HEK293 (cell line): Measurements from ENCODE around the gene SH3BP5.
A peak's percentile ranks its signal among the peaks of the same experiment; 100 is the strongest.

Source experiments
- CTCF ChIA-PET: fragments of 350-600 bp; formaldehyde crosslinking; extraction: SDS; loops from one replicate; lab custom pipeline; 2021; ENCODE audit warnings: antibody characterized with exemption; lab: Yijun Ruan, JAX
- POLR2A ChIA-PET: fragments of 300-600 bp; formaldehyde crosslinking; extraction: SDS; loops from one replicate; lab custom pipeline; 2020; ENCODE audit warnings: antibody characterized with exemption, inconsistent platforms; lab: Yijun Ruan, JAX
- H3K27ac ChIP-seq: fragments of 200-500 bp; sonication (Bioruptor generic); 2 replicates; pipeline ENCODE4 v1.5.1; 2014; ENCODE audit warnings: low read depth, low read length, control low read depth, inconsistent platforms; ENCODE audit errors: extremely low read depth
- H3K36me3 ChIP-seq, 2 experiments: fragments of 200-500 bp in 1 of 2; sonication (Bioruptor generic) in 1 of 2; 1 replicate in 1 of 2; 2 replicates in 1 of 2; pipeline ENCODE4 v1.5.1; 2014 to 2017; ENCODE audit warnings: inconsistent platforms in 2 of 2, low read length in 2 of 2; ENCODE audit not compliant: control insufficient read depth in 2 of 2, insufficient read depth in 1 of 2
- H3K4me1 ChIP-seq: fragments of 200-500 bp; sonication (Bioruptor generic); 2 replicates; pipeline ENCODE4 v1.5.1; 2014; ENCODE audit warnings: mild to moderate bottlenecking, low read length, inconsistent platforms; ENCODE audit not compliant: control insufficient read depth, insufficient read depth
- H3K4me3 ChIP-seq: 2 replicates; pipeline ENCODE4 v1.5.1; 2011; ENCODE audit warnings: low read depth, mild to moderate bottlenecking, control low read depth, low read length, moderate library complexity
- H3K9me3 ChIP-seq: fragments of 200-500 bp; sonication (Bioruptor generic); 2 replicates; pipeline ENCODE4 v1.5.1; 2014; ENCODE audit warnings: low read depth, low read length, inconsistent platforms; ENCODE audit not compliant: control insufficient read depth, insufficient read depth
- EGR2 ChIP-seq: fragments of 450-650 bp; formaldehyde crosslinking; IDR thresholded peaks from 2 replicates; pipeline ENCODE4 v1.5.1; 2016; ENCODE audit warnings: low read depth, missing biosample characterization, missing genetic modification characterization
- GLIS1 ChIP-seq: fragments of 450-650 bp; formaldehyde crosslinking; IDR thresholded peaks from 2 replicates; pipeline ENCODE4 v1.5.1; 2016; ENCODE audit warnings: missing biosample characterization, missing genetic modification characterization
- KLF10 ChIP-seq: fragments of 450-650 bp; IDR thresholded peaks from 2 replicates; pipeline ENCODE4 v1.5.1; 2018; ENCODE audit warnings: missing biosample characterization, mild to moderate bottlenecking, missing genetic modification characterization
- ZBTB8A ChIP-seq: fragments of 450-650 bp; formaldehyde crosslinking; IDR thresholded peaks from 2 replicates; pipeline ENCODE4 v1.5.1; 2016; ENCODE audit warnings: missing biosample characterization, missing genetic modification characterization
- ZEB2 ChIP-seq: fragments of 450-650 bp; formaldehyde crosslinking; IDR thresholded peaks from 2 replicates; pipeline ENCODE4 v1.5.1; 2016; ENCODE audit warnings: missing biosample characterization, missing genetic modification characterization
- ZFHX2 ChIP-seq: fragments of 450-650 bp; formaldehyde crosslinking; conservative IDR thresholded peaks from 2 replicates; pipeline ENCODE4 v1.5.1; 2016; ENCODE audit warnings: missing biosample characterization, missing genetic modification characterization
- ZNF677 ChIP-seq: fragments of 450-650 bp; IDR thresholded peaks from 2 replicates; pipeline ENCODE4 v1.5.0; 2018; ENCODE audit warnings: missing biosample characterization, mild to moderate bottlenecking, missing genetic modification characterization, moderate library complexity
- ZNF701 ChIP-seq: fragments of 450-650 bp; formaldehyde crosslinking; IDR thresholded peaks from 2 replicates; pipeline ENCODE4 v1.5.1; 2016; ENCODE audit warnings: missing biosample characterization, missing genetic modification characterization
- ZNF76 ChIP-seq: fragments of 450-650 bp; formaldehyde crosslinking; IDR thresholded peaks from 2 replicates; pipeline ENCODE4; 2016; ENCODE audit warnings: low read depth, missing biosample characterization, missing genetic modification characterization, borderline replicate concordance
- ZNF791 ChIP-seq: fragments of 450-650 bp; formaldehyde crosslinking; IDR thresholded peaks from 2 replicates; pipeline ENCODE4 v1.5.1; 2016; ENCODE audit warnings: missing biosample characterization, missing genetic modification characterization
- TF ChIP-seq, protein P1 (sequence below): fragments of 450-650 bp; formaldehyde crosslinking; IDR thresholded peaks from 2 replicates; pipeline ENCODE4 v1.5.1; 2016; ENCODE audit warnings: missing biosample characterization, missing genetic modification characterization
- TF ChIP-seq, protein P2 (sequence below): fragments of 450-650 bp; formaldehyde crosslinking; IDR thresholded peaks from 2 replicates; pipeline ENCODE4 v1.5.1; 2017; ENCODE audit warnings: missing biosample characterization, missing genetic modification characterization
- TF ChIP-seq, protein P3 (sequence below): fragments of 450-650 bp; formaldehyde crosslinking; IDR thresholded peaks from 2 replicates; pipeline ENCODE4 v1.5.1; 2016; ENCODE audit warnings: missing biosample characterization, missing genetic modification characterization
- TF ChIP-seq, protein P4 (sequence below): fragments of 450-650 bp; formaldehyde crosslinking; IDR thresholded peaks from 2 replicates; pipeline ENCODE4 v1.5.1; 2017; ENCODE audit warnings: missing biosample characterization, missing genetic modification characterization
- TF ChIP-seq, protein P5 (sequence below): fragments of 450-650 bp; formaldehyde crosslinking; IDR thresholded peaks from 2 replicates; pipeline ENCODE4 v1.5.1; 2016; ENCODE audit warnings: missing biosample characterization, missing genetic modification characterization
- TF ChIP-seq, protein P6 (sequence below): fragments of 450-650 bp; formaldehyde crosslinking; IDR thresholded peaks from 2 replicates; pipeline ENCODE4 v1.5.1; 2017; ENCODE audit warnings: missing biosample characterization, missing genetic modification characterization

The SH3BP5 gene

DNA sequence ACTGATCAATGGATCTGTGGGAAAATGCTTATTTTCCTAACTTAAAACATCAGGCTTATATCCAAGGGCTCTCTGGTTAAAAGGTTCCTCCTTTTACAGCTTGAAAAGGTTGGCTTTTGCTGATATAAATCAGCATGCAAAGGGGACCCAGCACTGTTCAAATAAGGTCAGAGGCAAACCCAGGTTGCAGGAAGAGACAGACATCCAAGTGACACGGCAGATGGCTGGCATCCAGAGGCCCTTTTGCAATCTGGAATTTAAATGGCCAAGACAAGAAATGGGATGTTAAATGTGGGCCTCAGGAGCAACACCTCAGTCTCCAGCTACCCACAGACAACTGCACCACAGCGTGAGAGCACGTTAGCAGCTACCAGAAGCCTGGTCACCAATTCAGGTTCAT is 6.3 kb downstream of the SH3BP5 start:
- Histone ChIP-seq H3K27ac (no peak overlapping the region), H3K9me3 (no peaks in the 10 kb centered on the region), H3K36me3 (peaks cover 0 to 4% of the 10 kb centered on the region in 2 experiments; a peak in 1 of 3 replicates), H3K4me3 (no peak overlapping the region), H3K4me1 (peaks cover 15% of the 10 kb centered on the region)
- ChIA-PET CTCF (interaction anchor here (0.7 to 2.0 kb wide), 3 partner anchors 29 to 60 kb away, joined by 3 to 8 read pairs (median 4); no protein-coding TSS in a partner anchor), POLR2A (interaction anchor here (0.5 kb wide), 1 partner anchor 482 kb away, joined by 6 read pairs; no protein-coding TSS in a partner anchor)
- no peak for TF ChIP-seq ZNF791 (tag by site-specific recombination)
- TF ChIP-seq, protein P1, sequence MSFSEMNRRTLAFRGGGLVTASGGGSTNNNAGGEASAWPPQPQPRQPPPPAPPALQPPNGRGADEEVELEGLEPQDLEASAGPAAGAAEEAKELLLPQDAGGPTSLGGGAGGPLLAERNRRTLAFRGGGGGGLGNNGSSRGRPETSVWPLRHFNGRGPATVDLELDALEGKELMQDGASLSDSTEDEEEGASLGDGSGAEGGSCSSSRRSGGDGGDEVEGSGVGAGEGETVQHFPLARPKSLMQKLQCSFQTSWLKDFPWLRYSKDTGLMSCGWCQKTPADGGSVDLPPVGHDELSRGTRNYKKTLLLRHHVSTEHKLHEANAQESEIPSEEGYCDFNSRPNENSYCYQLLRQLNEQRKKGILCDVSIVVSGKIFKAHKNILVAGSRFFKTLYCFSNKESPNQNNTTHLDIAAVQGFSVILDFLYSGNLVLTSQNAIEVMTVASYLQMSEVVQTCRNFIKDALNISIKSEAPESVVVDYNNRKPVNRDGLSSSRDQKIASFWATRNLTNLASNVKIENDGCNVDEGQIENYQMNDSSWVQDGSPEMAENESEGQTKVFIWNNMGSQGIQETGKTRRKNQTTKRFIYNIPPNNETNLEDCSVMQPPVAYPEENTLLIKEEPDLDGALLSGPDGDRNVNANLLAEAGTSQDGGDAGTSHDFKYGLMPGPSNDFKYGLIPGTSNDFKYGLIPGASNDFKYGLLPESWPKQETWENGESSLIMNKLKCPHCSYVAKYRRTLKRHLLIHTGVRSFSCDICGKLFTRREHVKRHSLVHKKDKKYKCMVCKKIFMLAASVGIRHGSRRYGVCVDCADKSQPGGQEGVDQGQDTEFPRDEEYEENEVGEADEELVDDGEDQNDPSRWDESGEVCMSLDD (tag by site-specific recombination) = no peak
- no peak for TF ChIP-seq ZNF701 (tag by site-specific recombination)
- TF ChIP-seq, protein P2, sequence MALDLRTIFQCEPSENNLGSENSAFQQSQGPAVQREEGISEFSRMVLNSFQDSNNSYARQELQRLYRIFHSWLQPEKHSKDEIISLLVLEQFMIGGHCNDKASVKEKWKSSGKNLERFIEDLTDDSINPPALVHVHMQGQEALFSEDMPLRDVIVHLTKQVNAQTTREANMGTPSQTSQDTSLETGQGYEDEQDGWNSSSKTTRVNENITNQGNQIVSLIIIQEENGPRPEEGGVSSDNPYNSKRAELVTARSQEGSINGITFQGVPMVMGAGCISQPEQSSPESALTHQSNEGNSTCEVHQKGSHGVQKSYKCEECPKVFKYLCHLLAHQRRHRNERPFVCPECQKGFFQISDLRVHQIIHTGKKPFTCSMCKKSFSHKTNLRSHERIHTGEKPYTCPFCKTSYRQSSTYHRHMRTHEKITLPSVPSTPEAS (tag by site-specific recombination) = no peak

DNA sequence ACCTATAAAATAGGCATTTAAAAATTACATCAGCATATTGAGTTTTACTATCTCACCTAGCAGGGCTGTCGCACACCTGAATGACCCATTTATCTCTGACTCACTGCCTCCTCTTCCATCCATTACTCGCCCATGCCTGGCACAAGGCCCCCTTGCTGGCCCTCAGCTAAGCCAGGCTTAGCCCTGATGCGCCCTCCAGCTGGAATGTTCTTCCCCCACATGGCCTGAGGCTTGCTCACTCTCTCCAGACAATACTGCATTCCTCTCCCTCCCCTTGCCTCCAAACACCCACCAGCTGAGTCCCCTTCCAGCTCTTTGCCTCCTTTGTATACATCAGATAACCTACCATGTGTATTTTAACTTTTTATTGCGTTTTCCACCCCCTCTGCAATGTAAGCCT is 7.2 kb downstream of the SH3BP5 start:
- Histone ChIP-seq H3K4me3 (no peak overlapping the region), H3K9me3 (no peaks in the 10 kb centered on the region), H3K4me1 (peaks cover 17% of the 10 kb centered on the region)
- CTCF ChIA-PET = interaction anchor here (0.7 to 2.0 kb wide), 2 partner anchors 51 to 59 kb away, joined by 3 to 8 read pairs; no protein-coding TSS in a partner anchor
- POLR2A ChIA-PET = no interaction called here
- 0 out of 2 replicates have a peak, but pooled peaks have one; percentile 22 for TF ChIP-seq ZEB2 (tag by site-specific recombination)
- TF ChIP-seq, protein P3, sequence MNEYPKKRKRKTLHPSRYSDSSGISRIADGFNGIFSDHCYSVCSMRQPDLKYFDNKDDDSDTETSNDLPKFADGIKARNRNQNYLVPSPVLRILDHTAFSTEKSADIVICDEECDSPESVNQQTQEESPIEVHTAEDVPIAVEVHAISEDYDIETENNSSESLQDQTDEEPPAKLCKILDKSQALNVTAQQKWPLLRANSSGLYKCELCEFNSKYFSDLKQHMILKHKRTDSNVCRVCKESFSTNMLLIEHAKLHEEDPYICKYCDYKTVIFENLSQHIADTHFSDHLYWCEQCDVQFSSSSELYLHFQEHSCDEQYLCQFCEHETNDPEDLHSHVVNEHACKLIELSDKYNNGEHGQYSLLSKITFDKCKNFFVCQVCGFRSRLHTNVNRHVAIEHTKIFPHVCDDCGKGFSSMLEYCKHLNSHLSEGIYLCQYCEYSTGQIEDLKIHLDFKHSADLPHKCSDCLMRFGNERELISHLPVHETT (tag by site-specific recombination) = no peak
- TF ChIP-seq ZNF677 (tag by site-specific recombination) = no peak
- TF ChIP-seq, protein P4, sequence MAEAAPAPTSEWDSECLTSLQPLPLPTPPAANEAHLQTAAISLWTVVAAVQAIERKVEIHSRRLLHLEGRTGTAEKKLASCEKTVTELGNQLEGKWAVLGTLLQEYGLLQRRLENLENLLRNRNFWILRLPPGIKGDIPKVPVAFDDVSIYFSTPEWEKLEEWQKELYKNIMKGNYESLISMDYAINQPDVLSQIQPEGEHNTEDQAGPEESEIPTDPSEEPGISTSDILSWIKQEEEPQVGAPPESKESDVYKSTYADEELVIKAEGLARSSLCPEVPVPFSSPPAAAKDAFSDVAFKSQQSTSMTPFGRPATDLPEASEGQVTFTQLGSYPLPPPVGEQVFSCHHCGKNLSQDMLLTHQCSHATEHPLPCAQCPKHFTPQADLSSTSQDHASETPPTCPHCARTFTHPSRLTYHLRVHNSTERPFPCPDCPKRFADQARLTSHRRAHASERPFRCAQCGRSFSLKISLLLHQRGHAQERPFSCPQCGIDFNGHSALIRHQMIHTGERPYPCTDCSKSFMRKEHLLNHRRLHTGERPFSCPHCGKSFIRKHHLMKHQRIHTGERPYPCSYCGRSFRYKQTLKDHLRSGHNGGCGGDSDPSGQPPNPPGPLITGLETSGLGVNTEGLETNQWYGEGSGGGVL (tag by site-specific recombination) = peak; percentile 92
- TF ChIP-seq ZNF76 (tag by site-specific recombination) = no peak
- TF ChIP-seq, protein P5, sequence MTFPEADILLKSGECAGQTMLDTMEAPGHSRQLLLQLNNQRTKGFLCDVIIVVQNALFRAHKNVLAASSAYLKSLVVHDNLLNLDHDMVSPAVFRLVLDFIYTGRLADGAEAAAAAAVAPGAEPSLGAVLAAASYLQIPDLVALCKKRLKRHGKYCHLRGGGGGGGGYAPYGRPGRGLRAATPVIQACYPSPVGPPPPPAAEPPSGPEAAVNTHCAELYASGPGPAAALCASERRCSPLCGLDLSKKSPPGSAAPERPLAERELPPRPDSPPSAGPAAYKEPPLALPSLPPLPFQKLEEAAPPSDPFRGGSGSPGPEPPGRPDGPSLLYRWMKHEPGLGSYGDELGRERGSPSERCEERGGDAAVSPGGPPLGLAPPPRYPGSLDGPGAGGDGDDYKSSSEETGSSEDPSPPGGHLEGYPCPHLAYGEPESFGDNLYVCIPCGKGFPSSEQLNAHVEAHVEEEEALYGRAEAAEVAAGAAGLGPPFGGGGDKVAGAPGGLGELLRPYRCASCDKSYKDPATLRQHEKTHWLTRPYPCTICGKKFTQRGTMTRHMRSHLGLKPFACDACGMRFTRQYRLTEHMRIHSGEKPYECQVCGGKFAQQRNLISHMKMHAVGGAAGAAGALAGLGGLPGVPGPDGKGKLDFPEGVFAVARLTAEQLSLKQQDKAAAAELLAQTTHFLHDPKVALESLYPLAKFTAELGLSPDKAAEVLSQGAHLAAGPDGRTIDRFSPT = peak; percentile 25; the same call in 1 of the 2 replicates
- TF ChIP-seq KLF10 = no peak
- peak; percentile 78 for TF ChIP-seq GLIS1 (tag by site-specific recombination)
- peak; percentile 93 for TF ChIP-seq EGR2 (tag by site-specific recombination)
- peak; percentile 85 for TF ChIP-seq ZFHX2 (tag by site-specific recombination)
- TF ChIP-seq, protein P6, sequence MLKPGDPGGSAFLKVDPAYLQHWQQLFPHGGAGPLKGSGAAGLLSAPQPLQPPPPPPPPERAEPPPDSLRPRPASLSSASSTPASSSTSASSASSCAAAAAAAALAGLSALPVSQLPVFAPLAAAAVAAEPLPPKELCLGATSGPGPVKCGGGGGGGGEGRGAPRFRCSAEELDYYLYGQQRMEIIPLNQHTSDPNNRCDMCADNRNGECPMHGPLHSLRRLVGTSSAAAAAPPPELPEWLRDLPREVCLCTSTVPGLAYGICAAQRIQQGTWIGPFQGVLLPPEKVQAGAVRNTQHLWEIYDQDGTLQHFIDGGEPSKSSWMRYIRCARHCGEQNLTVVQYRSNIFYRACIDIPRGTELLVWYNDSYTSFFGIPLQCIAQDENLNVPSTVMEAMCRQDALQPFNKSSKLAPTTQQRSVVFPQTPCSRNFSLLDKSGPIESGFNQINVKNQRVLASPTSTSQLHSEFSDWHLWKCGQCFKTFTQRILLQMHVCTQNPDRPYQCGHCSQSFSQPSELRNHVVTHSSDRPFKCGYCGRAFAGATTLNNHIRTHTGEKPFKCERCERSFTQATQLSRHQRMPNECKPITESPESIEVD (tag by site-specific recombination) = 0 out of 2 replicates have a peak, but pooled peaks have one; percentile 26
- TF ChIP-seq ZBTB8A = peak; percentile 13; the same call in 1 of the 2 replicates
- TF ChIP-seq, all 188 proteins: peak for 8
- Histone ChIP-seq H3K27ac (no peak overlapping the region), H3K36me3 (peaks cover 0 to 4% of the 10 kb centered on the region in 2 experiments; a peak in 1 of 3 replicates)
